GM23338 (cell line): ENCODE measurements around the gene CACNA2D1.

ENCODE experiments used
- EZH2 ChIP-seq: fragments of 200-600 bp; sonication (generic); IDR thresholded peaks from one replicate; pipeline ENCODE4 v1.8.0; 2017; ENCODE audit warnings: antibody characterized with exemption, mild to moderate bottlenecking, low read depth; ENCODE audit not compliant: unreplicated experiment
- POLR2AphosphoS5 ChIP-seq: IDR thresholded peaks from 2 replicates; pipeline ENCODE4 v1.6.1; 2016; ENCODE audit warnings: antibody characterized with exemption, low read depth
- STAT1 ChIP-seq: IDR thresholded peaks from one replicate; pipeline ENCODE4 v1.6.1; 2016; ENCODE audit warnings: antibody characterized with exemption; ENCODE audit not compliant: unreplicated experiment
- ZNF114 ChIP-seq: fragments of 250-450 bp; sonication (Bioruptor Pico); IDR thresholded peaks from 2 replicates; pipeline ENCODE4 v1.5.0; 2020; ENCODE audit warnings: mild to moderate bottlenecking, moderate library complexity
- TF ChIP-seq, protein P1 (sequence below), 2 experiments: fragments of 200-600 bp in 1 of 2; sonication (generic) in 1 of 2; conservative IDR thresholded peaks; 2 replicates each; pipeline versions ENCODE4 v1.5.1 to v1.6.1; 2016 to 2017; ENCODE audit warnings: antibody characterized with exemption in 2 of 2, low read depth in 2 of 2, mild to moderate bottlenecking in 2 of 2, moderate library complexity in 1 of 2
- TF ChIP-seq, protein P2 (sequence below): IDR thresholded peaks from one replicate; pipeline ENCODE4 v1.6.1; 2018; ENCODE audit warnings: antibody characterized with exemption; ENCODE audit not compliant: unreplicated experiment

DNA sequence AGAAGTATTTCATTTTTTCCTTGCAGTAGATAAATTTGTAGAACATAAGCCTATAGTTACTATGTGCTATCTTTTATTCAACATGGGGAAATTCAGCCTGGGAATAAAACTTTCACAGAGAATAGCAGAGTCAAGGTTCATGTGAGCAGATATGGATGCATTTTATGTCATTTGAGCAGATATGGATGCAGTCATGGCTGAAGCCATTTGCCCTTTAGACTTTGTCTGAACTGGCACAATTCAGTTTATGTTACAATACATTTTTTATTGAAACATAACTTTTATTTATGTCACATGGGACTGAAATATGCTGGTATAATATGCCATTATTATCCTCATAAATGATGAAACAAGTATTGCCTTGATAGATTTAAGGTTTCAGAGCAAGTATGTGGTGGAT is 231.1 kb downstream of the CACNA2D1 start:
- TF ChIP-seq, protein P1, sequence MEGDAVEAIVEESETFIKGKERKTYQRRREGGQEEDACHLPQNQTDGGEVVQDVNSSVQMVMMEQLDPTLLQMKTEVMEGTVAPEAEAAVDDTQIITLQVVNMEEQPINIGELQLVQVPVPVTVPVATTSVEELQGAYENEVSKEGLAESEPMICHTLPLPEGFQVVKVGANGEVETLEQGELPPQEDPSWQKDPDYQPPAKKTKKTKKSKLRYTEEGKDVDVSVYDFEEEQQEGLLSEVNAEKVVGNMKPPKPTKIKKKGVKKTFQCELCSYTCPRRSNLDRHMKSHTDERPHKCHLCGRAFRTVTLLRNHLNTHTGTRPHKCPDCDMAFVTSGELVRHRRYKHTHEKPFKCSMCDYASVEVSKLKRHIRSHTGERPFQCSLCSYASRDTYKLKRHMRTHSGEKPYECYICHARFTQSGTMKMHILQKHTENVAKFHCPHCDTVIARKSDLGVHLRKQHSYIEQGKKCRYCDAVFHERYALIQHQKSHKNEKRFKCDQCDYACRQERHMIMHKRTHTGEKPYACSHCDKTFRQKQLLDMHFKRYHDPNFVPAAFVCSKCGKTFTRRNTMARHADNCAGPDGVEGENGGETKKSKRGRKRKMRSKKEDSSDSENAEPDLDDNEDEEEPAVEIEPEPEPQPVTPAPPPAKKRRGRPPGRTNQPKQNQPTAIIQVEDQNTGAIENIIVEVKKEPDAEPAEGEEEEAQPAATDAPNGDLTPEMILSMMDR (conservative IDR thresholded peaks at IDR 0.05; ENCODE audit: low read depth in 2 of 2) = no peak
- no peak for TF ChIP-seq EZH2
- no peak for TF ChIP-seq POLR2AphosphoS5
- TF ChIP-seq, protein P2, sequence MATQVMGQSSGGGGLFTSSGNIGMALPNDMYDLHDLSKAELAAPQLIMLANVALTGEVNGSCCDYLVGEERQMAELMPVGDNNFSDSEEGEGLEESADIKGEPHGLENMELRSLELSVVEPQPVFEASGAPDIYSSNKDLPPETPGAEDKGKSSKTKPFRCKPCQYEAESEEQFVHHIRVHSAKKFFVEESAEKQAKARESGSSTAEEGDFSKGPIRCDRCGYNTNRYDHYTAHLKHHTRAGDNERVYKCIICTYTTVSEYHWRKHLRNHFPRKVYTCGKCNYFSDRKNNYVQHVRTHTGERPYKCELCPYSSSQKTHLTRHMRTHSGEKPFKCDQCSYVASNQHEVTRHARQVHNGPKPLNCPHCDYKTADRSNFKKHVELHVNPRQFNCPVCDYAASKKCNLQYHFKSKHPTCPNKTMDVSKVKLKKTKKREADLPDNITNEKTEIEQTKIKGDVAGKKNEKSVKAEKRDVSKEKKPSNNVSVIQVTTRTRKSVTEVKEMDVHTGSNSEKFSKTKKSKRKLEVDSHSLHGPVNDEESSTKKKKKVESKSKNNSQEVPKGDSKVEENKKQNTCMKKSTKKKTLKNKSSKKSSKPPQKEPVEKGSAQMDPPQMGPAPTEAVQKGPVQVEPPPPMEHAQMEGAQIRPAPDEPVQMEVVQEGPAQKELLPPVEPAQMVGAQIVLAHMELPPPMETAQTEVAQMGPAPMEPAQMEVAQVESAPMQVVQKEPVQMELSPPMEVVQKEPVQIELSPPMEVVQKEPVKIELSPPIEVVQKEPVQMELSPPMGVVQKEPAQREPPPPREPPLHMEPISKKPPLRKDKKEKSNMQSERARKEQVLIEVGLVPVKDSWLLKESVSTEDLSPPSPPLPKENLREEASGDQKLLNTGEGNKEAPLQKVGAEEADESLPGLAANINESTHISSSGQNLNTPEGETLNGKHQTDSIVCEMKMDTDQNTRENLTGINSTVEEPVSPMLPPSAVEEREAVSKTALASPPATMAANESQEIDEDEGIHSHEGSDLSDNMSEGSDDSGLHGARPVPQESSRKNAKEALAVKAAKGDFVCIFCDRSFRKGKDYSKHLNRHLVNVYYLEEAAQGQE = no peak
- no peak for TF ChIP-seq ZNF114 (CRISPR knock-in tag)
- no peak for TF ChIP-seq STAT1
